GM12878 (cell line): ENCODE measurements around the gene DCAF15. TPM values are rescaled to one million over a fixed set of nuclear protein-coding genes. Genes with fewer than 3 reads are reported as not detected.

Source experiments
- ATAC-seq: fragments of 200-7000 bp; cut with Tn5 transposase; 3 replicates; pipeline ENCODE4 v1.9.1; 2020; ENCODE audit warnings: mild to moderate bottlenecking, moderate library complexity
- BruUV-seq: library from RNA; stranded (reverse); fragments of 400-500 nt; replicated peaks from 2 replicates; lab custom pipeline; 2021; lab: Mats Ljungman, UMichigan
- CTCF ChIA-PET: fragments of 300-600 bp; sonication (Branson Sonifier 250); formaldehyde crosslinking; extraction: SDS; loops from one replicate; lab custom pipeline; 2021; ENCODE audit warnings: inconsistent platforms; lab: Yijun Ruan, JAX
- POLR2A ChIA-PET: fragments of 350-600 bp; formaldehyde crosslinking; extraction: SDS; loops from one replicate; lab custom pipeline; 2021; ENCODE audit warnings: inconsistent platforms; lab: Charles Lee
- RAD21 ChIA-PET: fragments of 300-600 bp; sonication (Branson Sonifier 250); formaldehyde crosslinking; loops from one replicate; lab custom pipeline; 2023; ENCODE audit warnings: antibody characterized with exemption; ENCODE audit not compliant: unreplicated experiment; lab: Charles Lee
- SMC1A ChIA-PET: fragments of 300-600 bp; sonication (Branson Sonifier 250); formaldehyde crosslinking; loops from one replicate; lab custom pipeline; 2023; ENCODE audit not compliant: unreplicated experiment, uncharacterized antibody; lab: Charles Lee
- DNase-seq: peaks from one replicate; pipeline ENCODE4 v3.0.0-alpha.2; 2011; ENCODE audit warnings: low read depth, low spot score
- FAIRE-seq: peaks from 3 replicates; lab custom pipeline; 2011; peaks lifted over from hg19 to GRCh38; lab: Jason Lieb, UNC
- H2AFZ ChIP-seq: 2 replicates; pipeline ENCODE4 v1.6.0; 2011; ENCODE audit warnings: low read depth, low read length, control low read depth; ENCODE audit not compliant: control insufficient read depth
- H3K27ac ChIP-seq: 2 replicates; pipeline ENCODE4 v1.5.1; 2011; ENCODE audit warnings: control low read depth; ENCODE audit not compliant: control insufficient read depth, insufficient read depth
- H3K27me3 ChIP-seq, 2 experiments: replicated peaks in 1 of 2; 2 replicates each; pipeline versions ENCODE4 v1.6.0 to v1.6.1; 2011; ENCODE audit warnings: low read length in 1 of 2; ENCODE audit not compliant: control insufficient read depth in 2 of 2, insufficient read depth in 2 of 2
- H3K36me3 ChIP-seq, 2 experiments: 2 replicates each; pipeline ENCODE4 v1.5.1; 2011; ENCODE audit warnings: low read length in 1 of 2; ENCODE audit not compliant: control insufficient read depth in 2 of 2, insufficient read depth in 2 of 2
- H3K4me1 ChIP-seq: 2 replicates; pipeline ENCODE4 v1.6.1; 2011; ENCODE audit warnings: mild to moderate bottlenecking, low read length, moderate library complexity, mixed read lengths; ENCODE audit not compliant: control insufficient read depth, insufficient read depth
- H3K4me2 ChIP-seq: 2 replicates; pipeline ENCODE4 v1.6.0; 2011; ENCODE audit warnings: control low read depth; ENCODE audit not compliant: control insufficient read depth, insufficient read depth
- H3K4me3 ChIP-seq: fragments of 200-600 bp; sonication (generic); 2 replicates; pipeline ENCODE4 v1.5.1; 2016
- H3K79me2 ChIP-seq: 2 replicates; pipeline ENCODE4 v1.6.0; 2011; ENCODE audit warnings: low read length; ENCODE audit not compliant: control insufficient read depth, insufficient read depth
- H3K9ac ChIP-seq: 2 replicates; pipeline ENCODE4 v1.8.0; 2011; ENCODE audit warnings: low read length, control low read depth, mixed read lengths; ENCODE audit not compliant: control insufficient read depth, insufficient read depth
- H3K9me3 ChIP-seq: replicated peaks from 3 replicates; pipeline ENCODE4 v1.5.1; 2011; ENCODE audit warnings: mild to moderate bottlenecking, low read length; ENCODE audit not compliant: control insufficient read depth, insufficient read depth
- H4K20me1 ChIP-seq: 2 replicates; pipeline ENCODE4 v1.6.0; 2011; ENCODE audit not compliant: control insufficient read depth, insufficient read depth
- NFXL1 ChIP-seq: fragments of 450-650 bp; IDR thresholded peaks from 2 replicates; pipeline ENCODE4 v1.6.1; 2017; ENCODE audit warnings: antibody characterized with exemption, mild to moderate bottlenecking, borderline replicate concordance
- RELA ChIP-seq: fragments of 450-650 bp; IDR thresholded peaks from 2 replicates; pipeline ENCODE4 v1.8.0; 2014; ENCODE audit warnings: borderline replicate concordance; ENCODE audit not compliant: partially characterized antibody
- REST ChIP-seq: IDR thresholded peaks from 2 replicates; pipeline ENCODE4 v1.6.1; 2012; ENCODE audit warnings: mild to moderate bottlenecking, low read depth, low read length
- YBX1 ChIP-seq: fragments of 450-650 bp; IDR thresholded peaks from 2 replicates; pipeline ENCODE4 v1.6.1; 2016; ENCODE audit warnings: antibody characterized with exemption
- WGBS: methylation state at CpG from one replicate; pipeline ENCODE4 v1.1.6; 2016; ENCODE audit warnings: low lambda C conversion rate; ENCODE audit not compliant: insufficient replicate concordance, insufficient coverage; ENCODE audit errors: missing lambda C conversion rate; 5-methylcytosine and 5-hydroxymethylcytosine counted together
- in situ Hi-C: fragments of 300-500 bp; cut with MboI; formaldehyde crosslinking; loops from 9 replicates; pipeline ENCODE4 v1.14.3; 2018; ENCODE audit warnings: mixed read lengths
- intact Hi-C: fragments of 100-400 bp; cut with micrococcal nuclease; formaldehyde crosslinking; loops from one replicate; pipeline ENCODE4 v1.14.2; 2022; ENCODE audit not compliant: unreplicated experiment
- polyA plus RNA-seq, 11 experiments: library from polyadenylated mRNA; depleted of rRNA in 4 of 11; unstranded in 6 of 11; stranded (reverse) in 5 of 11; fragments of >200 nt; fragmentation: Nextera tagmentation in 4 of 11; fragmentation: Illumina TruSeq in 1 of 11; extraction: Ambion mirVana in 4 of 11; extraction: Trizol in 1 of 11; gene quantifications; 1 replicate in 1 of 11; 2 replicates in 10 of 11; pipeline versions ENCODE4 v1.2.1 to v1.2.3, GENCODE V29; 2011 to 2016; ENCODE audit warnings: inconsistent platforms in 2 of 11, missing spikeins in 2 of 11, low read depth in 1 of 11
- total RNA-seq, 4 experiments: library from RNA; depleted of rRNA in 3 of 4; stranded (reverse); fragments of >200 nt in 3 of 4; fragmentation: Illumina TruSeq in 1 of 4; extraction: Trizol in 1 of 4; gene quantifications; 2 replicates each; pipeline versions ENCODE4 v1.2.1 to v1.2.3, GENCODE V29; 2013 to 2021
- TF ChIP-seq, protein P1 (sequence below): fragments of 450-650 bp; IDR thresholded peaks from 2 replicates; pipeline ENCODE4 v1.6.1; 2016; ENCODE audit warnings: mild to moderate bottlenecking, moderate library complexity, borderline replicate concordance

DCAF15 gene
- total and polyA plus RNA-seq, 10 of the 15 experiments (the other 5 are each of a cell fraction or from before 2014, with no cell fraction given): 0.16 to 63.4 (median 26.6) TPM

GRCh38 chr19:13986348-13986904 lies 34.1 kb downstream of the DCAF15 start (continued):
- TF ChIP-seq REST: no peak
- TF ChIP-seq RELA: no peak

DNA sequence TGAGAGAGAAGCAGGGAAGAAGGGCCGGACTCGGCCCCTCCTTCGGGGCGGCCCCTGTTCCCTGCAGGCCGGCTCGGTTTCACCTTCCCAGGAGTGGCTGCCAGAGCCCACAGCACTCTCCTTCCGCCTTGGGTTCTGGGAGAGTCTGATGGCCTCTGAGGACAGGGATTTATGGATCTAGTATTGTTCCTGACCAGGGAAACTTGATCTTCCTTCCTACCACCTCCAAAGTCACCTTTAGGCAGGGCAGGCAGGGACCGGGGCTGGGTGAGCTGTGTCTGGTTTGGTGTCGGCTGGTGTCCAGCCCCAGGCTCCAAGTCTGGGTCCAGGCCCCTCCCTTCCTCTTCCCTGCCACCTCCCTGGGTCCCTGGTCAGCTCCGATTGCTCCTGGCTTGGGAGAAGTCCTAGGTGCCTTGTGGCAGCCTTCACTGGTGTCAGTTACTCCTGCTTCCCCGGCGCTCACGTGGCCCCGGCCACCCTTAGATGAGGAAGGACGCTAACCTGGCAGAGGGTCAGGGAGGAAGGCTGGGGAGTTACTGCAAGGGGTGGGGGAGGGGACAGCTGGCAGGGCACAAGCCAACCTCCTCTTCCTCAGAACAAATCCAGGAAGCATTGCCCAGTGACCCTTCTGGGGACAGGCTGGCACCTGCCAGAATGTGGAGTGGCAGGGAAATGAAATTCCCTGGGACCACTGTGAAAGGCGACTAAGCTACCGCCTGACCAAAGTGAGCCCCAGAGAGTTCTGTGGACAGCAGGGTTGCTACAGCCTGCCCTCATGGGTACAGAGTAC lies 35.0 kb downstream of the DCAF15 start:
- intact Hi-C loops: loop anchor here (2.0 to 10.0 kb wide), 3 partner anchors 18 to 48 kb away; partner anchors contain the start of genes DCAF15 and IL27RA
- no TSS peak for BruUV-seq
- SMC1A ChIA-PET: interaction anchor here (1.0 to 3.6 kb wide), 7 partner anchors 13 to 55 kb away, joined by 3 to 18 read pairs (median 4); partner anchors contain the start of gene IL27RA
- no peak for ATAC-seq
- H3K4me1 ChIP-seq: peaks cover 27% of the 10 kb centered on the region
- TF ChIP-seq YBX1 (no peak), NFXL1 (no peak)
- TF ChIP-seq, protein P1, sequence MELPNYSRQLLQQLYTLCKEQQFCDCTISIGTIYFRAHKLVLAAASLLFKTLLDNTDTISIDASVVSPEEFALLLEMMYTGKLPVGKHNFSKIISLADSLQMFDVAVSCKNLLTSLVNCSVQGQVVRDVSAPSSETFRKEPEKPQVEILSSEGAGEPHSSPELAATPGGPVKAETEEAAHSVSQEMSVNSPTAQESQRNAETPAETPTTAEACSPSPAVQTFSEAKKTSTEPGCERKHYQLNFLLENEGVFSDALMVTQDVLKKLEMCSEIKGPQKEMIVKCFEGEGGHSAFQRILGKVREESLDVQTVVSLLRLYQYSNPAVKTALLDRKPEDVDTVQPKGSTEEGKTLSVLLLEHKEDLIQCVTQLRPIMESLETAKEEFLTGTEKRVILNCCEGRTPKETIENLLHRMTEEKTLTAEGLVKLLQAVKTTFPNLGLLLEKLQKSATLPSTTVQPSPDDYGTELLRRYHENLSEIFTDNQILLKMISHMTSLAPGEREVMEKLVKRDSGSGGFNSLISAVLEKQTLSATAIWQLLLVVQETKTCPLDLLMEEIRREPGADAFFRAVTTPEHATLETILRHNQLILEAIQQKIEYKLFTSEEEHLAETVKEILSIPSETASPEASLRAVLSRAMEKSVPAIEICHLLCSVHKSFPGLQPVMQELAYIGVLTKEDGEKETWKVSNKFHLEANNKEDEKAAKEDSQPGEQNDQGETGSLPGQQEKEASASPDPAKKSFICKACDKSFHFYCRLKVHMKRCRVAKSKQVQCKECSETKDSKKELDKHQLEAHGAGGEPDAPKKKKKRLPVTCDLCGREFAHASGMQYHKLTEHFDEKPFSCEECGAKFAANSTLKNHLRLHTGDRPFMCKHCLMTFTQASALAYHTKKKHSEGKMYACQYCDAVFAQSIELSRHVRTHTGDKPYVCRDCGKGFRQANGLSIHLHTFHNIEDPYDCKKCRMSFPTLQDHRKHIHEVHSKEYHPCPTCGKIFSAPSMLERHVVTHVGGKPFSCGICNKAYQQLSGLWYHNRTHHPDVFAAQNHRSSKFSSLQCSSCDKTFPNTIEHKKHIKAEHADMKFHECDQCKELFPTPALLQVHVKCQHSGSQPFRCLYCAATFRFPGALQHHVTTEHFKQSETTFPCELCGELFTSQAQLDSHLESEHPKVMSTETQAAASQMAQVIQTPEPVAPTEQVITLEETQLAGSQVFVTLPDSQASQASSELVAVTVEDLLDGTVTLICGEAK: no peak
- TF ChIP-seq, all 136 proteins: peak for 0
- H3K9me3 ChIP-seq: no peaks in the 10 kb centered on the region
- 53% methylated on average over 17 of the region's 17 CpGs for WGBS
- in situ Hi-C loops: no loop called here
- peak overlapping the region; percentile 54 for H2AFZ ChIP-seq
- H3K27me3 ChIP-seq: no peaks in the 10 kb centered on the region
- peak overlapping the region; percentile 76 for H3K9ac ChIP-seq
- no peak for FAIRE-seq
- H3K4me2 ChIP-seq: peak overlapping the region; percentile 83
- ChIA-PET CTCF (interaction anchor here (0.6 to 2.7 kb wide), 9 partner anchors 13 to 623 kb away, joined by 3 to 13 read pairs (median 4); partner anchors contain the start of gene IL27RA), RAD21 (interaction anchor here (0.6 to 4.2 kb wide), 8 partner anchors 17 to 72 kb away, joined by 3 to 35 read pairs (median 4); partner anchors contain the start of genes DCAF15, IL27RA and RFX1), POLR2A (interaction anchor here (1.0 to 6.5 kb wide), 7 partner anchors 11 to 72 kb away, joined by 3 to 49 read pairs (median 4); partner anchors contain the start of genes IL27RA and RFX1)
- H4K20me1 ChIP-seq: no peaks in the 10 kb centered on the region
- peak overlapping the region; percentile 94 for H3K27ac ChIP-seq
- DNase-seq: no peak
- peak overlapping the region; percentile 49; the same call in 1 of the 2 replicates for H3K4me3 ChIP-seq
- no peaks in the 10 kb centered on the region for H3K79me2 ChIP-seq
- peaks cover 0 to 1% of the 10 kb centered on the region in 2 experiments; a peak in 3 of 4 replicates for H3K36me3 ChIP-seq
